Loucy (cell line): Measurements from ENCODE around the gene ENOX1.

Experiments used
- EZH2phosphoT487 ChIP-seq: fragments of 200-600 bp; IDR thresholded peaks from 2 replicates; pipeline ENCODE4 v1.6.1; 2018; ENCODE audit warnings: antibody characterized with exemption, mild to moderate bottlenecking, moderate library complexity, borderline replicate concordance
- TF ChIP-seq, protein P1 (sequence below): fragments of 200-600 bp; sonication (generic); conservative IDR thresholded peaks from 2 replicates; pipeline ENCODE4 v1.5.1; 2014; ENCODE audit warnings: mild to moderate bottlenecking, antibody characterized with exemption, low read length

DNA sequence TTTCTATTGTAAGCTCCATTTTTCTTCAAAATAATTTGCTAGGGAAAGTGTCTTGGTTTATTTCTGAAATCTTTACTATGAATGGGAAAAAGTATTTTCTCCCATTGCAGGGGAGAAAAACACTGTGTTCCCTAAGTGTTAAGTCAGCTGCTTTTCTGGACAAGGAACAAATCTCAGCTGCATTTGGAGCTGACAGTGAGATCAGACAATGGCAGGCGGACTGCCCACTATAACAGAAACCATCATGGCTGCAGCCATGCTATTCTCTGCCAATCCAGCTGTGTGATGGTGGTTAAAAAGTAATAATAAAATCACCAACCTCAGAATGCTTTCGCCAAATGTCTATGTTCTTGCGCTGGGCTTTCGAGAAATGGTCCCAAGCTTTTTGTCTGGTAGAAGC, 460.7 kb downstream of the ENOX1 start:
- TF ChIP-seq, protein P1, sequence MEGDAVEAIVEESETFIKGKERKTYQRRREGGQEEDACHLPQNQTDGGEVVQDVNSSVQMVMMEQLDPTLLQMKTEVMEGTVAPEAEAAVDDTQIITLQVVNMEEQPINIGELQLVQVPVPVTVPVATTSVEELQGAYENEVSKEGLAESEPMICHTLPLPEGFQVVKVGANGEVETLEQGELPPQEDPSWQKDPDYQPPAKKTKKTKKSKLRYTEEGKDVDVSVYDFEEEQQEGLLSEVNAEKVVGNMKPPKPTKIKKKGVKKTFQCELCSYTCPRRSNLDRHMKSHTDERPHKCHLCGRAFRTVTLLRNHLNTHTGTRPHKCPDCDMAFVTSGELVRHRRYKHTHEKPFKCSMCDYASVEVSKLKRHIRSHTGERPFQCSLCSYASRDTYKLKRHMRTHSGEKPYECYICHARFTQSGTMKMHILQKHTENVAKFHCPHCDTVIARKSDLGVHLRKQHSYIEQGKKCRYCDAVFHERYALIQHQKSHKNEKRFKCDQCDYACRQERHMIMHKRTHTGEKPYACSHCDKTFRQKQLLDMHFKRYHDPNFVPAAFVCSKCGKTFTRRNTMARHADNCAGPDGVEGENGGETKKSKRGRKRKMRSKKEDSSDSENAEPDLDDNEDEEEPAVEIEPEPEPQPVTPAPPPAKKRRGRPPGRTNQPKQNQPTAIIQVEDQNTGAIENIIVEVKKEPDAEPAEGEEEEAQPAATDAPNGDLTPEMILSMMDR: no peak
- TF ChIP-seq EZH2phosphoT487: no peak
